Superior temporal gyrus (tissue), 1 donor: Measurements from ENCODE around the gene CDH13.
A peak's percentile ranks its signal among the peaks of the same experiment; 100 is the strongest.

Experiments
- DNase-seq: peaks from one replicate; pipeline ENCODE4 v3.0.0-alpha.2; 2016; ENCODE audit errors: extremely low spot score

CDH13 gene

GRCh38 chr16:82628088-82628423 is 1.3 kb downstream of the CDH13 start:
- DNase-seq: no peak

GRCh38 chr16:82628711-82629110 is 1.9 kb downstream of the CDH13 start:
- no peak for DNase-seq

- no peak for DNase-seq
These were observed 2.8 kb downstream of the CDH13 start for GRCh38 chr16:82629441-82630027.

GRCh38 chr16:82630219-82630618 is 3.5 kb downstream of the CDH13 start:
- DNase-seq: no peak

- peak; percentile 80 for DNase-seq
These were observed 3.9 kb downstream of the CDH13 start for GRCh38 chr16:82630688-82631087.

- DNase-seq: no peak
These were observed 5.2 kb downstream of the CDH13 start for GRCh38 chr16:82631701-82632685.

GRCh38 chr16:82633964-82634600 is 7.3 kb downstream of the CDH13 start:
- peak; percentile 85 for DNase-seq

GRCh38 chr16:82634955-82635610 is 8.3 kb downstream of the CDH13 start:
- DNase-seq: no peak

- no peak for DNase-seq
These were observed 9.7 kb downstream of the CDH13 start for GRCh38 chr16:82636485-82636884.

- no peak for DNase-seq
These were observed 10.2 kb downstream of the CDH13 start for GRCh38 chr16:82636958-82637357.

- DNase-seq: no peak
These were observed 11.5 kb downstream of the CDH13 start for GRCh38 chr16:82638095-82638798.

- DNase-seq: no peak
These were observed 12.5 kb downstream of the CDH13 start for GRCh38 chr16:82639263-82639662.

GRCh38 chr16:82639666-82640336 is 13.0 kb downstream of the CDH13 start:
- peak; percentile 77 for DNase-seq

- DNase-seq: no peak
These were observed 14.7 kb downstream of the CDH13 start for GRCh38 chr16:82641336-82641984.

GRCh38 chr16:82643136-82643535 is 16.4 kb downstream of the CDH13 start:
- DNase-seq: no peak

- no peak for DNase-seq
These were observed 17.3 kb downstream of the CDH13 start for GRCh38 chr16:82643936-82644630.

- no peak for DNase-seq
These were observed 19.7 kb downstream of the CDH13 start for GRCh38 chr16:82646504-82646903.

- DNase-seq: no peak
These were observed 23.0 kb downstream of the CDH13 start for GRCh38 chr16:82649766-82650165.

- no peak for DNase-seq
These were observed 24.0 kb downstream of the CDH13 start for GRCh38 chr16:82650804-82651203.
